Type B pancreatic cell (in vitro differentiated cells): ENCODE data around the gene INHA. TPM values are rescaled to one million over a fixed set of nuclear protein-coding genes. Genes with fewer than 3 reads are reported as not detected.
A peak's percentile ranks its signal among the peaks of the same experiment; 100 is the strongest.

ENCODE experiments used
- DNase-seq: peaks from one replicate; pipeline ENCODE4 v3.0.0; 2021; ENCODE audit warnings: mixed read lengths; ENCODE audit not compliant: unreplicated experiment; ENCODE audit errors: extremely low spot score
- H3K27ac Mint-ChIP-seq: 2 replicates; pipeline ENCODE4 v1.8.0; 2021; ENCODE audit warnings: mild to moderate bottlenecking, mixed read lengths
- H3K27me3 Mint-ChIP-seq: 2 replicates; pipeline ENCODE4 v1.8.0; 2021; ENCODE audit warnings: mixed read lengths
- H3K36me3 Mint-ChIP-seq: 2 replicates; pipeline ENCODE4 v1.8.0; 2021; ENCODE audit warnings: mixed read lengths
- H3K4me1 Mint-ChIP-seq: one replicate; pipeline ENCODE4 v1.8.0; 2021; ENCODE audit warnings: mixed read lengths; ENCODE audit not compliant: unreplicated experiment
- H3K4me3 Mint-ChIP-seq: 2 replicates; pipeline ENCODE4 v1.8.0; 2021; ENCODE audit warnings: mild to moderate bottlenecking, mixed read lengths
- H3K9me3 Mint-ChIP-seq: 2 replicates; pipeline ENCODE4 v1.8.0; 2021; ENCODE audit warnings: mixed read lengths
- CTCF ChIP-seq: fragments of 200-600 bp; sonication (generic); conservative IDR thresholded peaks from 2 replicates; pipeline ENCODE4 v1.5.0; 2021; ENCODE audit warnings: antibody characterized with exemption, mild to moderate bottlenecking
- total RNA-seq: library from RNA; stranded (reverse); gene quantifications from 2 replicates; pipeline ENCODE4 v1.2.1, GENCODE V29; 2021; ENCODE audit warnings: low replicate concordance

The INHA gene
- total RNA-seq, 1 donor from 2014 or later: 1.2 TPM

GRCh38 chr2:219538956-219539788 lies 32.9 kb upstream of the INHA start:
- Mint-ChIP-seq H3K9me3 (no peaks in the 10 kb centered on the region), H3K4me3 (no peak overlapping the region), H3K4me1 (peaks cover 9% of the 10 kb centered on the region), H3K27ac (no peak overlapping the region), H3K27me3 (no peaks in the 10 kb centered on the region), H3K36me3 (peaks cover 3% of the 10 kb centered on the region)
- no peak for DNase-seq
- no peak for TF ChIP-seq CTCF

GRCh38 chr2:219539926-219540678 lies 32.0 kb upstream of the INHA start:
- peaks cover 3% of the 10 kb centered on the region for H3K36me3 Mint-ChIP-seq
- H3K27ac Mint-ChIP-seq: no peak overlapping the region
- H3K4me3 Mint-ChIP-seq: no peak overlapping the region
- no peak for TF ChIP-seq CTCF
- no peaks in the 10 kb centered on the region for H3K27me3 Mint-ChIP-seq
- no peak for DNase-seq
- no peaks in the 10 kb centered on the region for H3K9me3 Mint-ChIP-seq
- peaks cover 18% of the 10 kb centered on the region for H3K4me1 Mint-ChIP-seq

- Mint-ChIP-seq H3K36me3 (peaks cover 3% of the 10 kb centered on the region), H3K9me3 (no peaks in the 10 kb centered on the region), H3K4me1 (peaks cover 18% of the 10 kb centered on the region), H3K4me3 (peak overlapping the region; percentile 88), H3K27me3 (peaks cover under 1% of the 10 kb centered on the region), H3K27ac (no peak overlapping the region)
- TF ChIP-seq CTCF: no peak
- DNase-seq: no peak
Observed at GRCh38 chr2:219540784-219541504, 31.2 kb upstream of the INHA start.

- Mint-ChIP-seq H3K27ac (peak overlapping the region; percentile 87), H3K36me3 (peaks cover 3% of the 10 kb centered on the region), H3K4me1 (peaks cover 18% of the 10 kb centered on the region), H3K9me3 (no peaks in the 10 kb centered on the region), H3K27me3 (peaks cover 5% of the 10 kb centered on the region), H3K4me3 (peak overlapping the region; percentile 88)
- DNase-seq: peak; percentile 90
- TF ChIP-seq CTCF: peak; percentile 100
Observed at GRCh38 chr2:219541611-219542180, 30.4 kb upstream of the INHA start.

- Mint-ChIP-seq H3K36me3 (peaks cover 3% of the 10 kb centered on the region), H3K27me3 (peaks cover 5% of the 10 kb centered on the region), H3K4me1 (peaks cover 18% of the 10 kb centered on the region), H3K9me3 (no peaks in the 10 kb centered on the region), H3K27ac (peak overlapping the region; percentile 87), H3K4me3 (peak overlapping the region; percentile 88)
- no peak for DNase-seq
- no peak for TF ChIP-seq CTCF
Observed at GRCh38 chr2:219542931-219543595, 29.0 kb upstream of the INHA start.
